GM18520 (cell line): ENCODE data around the gene SLC15A3.
"Not testable (repeated sequence)": the region's sequence is repeated elsewhere in the genome, so short reads cannot be mapped to it uniquely, and the experiment has no call there.

Experiments used
- ATAC-seq: cut with Tn5 transposase; IDR thresholded peaks from one replicate; pipeline ENCODE4 v1.9.1; 2021; ENCODE audit not compliant: unreplicated experiment

SLC15A3 gene

DNA sequence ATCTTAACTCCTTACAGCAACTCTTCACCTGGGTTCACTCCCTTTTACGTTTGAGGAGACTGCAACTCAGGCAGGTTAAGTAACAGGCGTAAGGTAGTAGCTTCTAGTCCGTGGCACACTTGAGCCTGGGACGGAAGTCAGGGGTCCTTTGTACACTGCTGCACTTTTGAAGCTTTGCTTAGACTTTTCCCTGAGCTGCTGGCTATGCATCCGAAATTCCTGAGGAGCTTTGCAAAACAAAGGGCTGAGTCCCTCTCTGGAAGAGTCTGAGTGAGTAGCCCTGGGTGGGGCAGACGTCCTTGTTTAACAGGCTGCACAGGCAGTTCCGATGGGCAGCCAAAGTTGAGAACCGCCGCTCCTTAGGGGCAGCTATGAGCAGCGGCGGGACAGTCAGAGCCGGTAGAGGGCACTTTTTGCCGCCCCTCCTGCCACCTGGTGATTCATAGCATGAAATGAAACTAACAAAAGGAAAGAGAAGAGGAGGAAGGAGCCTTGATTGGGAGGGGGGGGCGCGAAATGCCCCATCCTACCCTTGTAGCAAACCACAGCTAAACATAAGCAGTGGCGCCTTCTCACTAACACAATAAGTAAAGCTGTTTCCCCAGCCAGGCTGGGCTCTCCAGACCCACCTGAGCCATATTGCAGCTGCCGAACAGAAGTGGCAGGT, 36.6 kb downstream of the SLC15A3 start:
- peak; percentile 33 for ATAC-seq

DNA sequence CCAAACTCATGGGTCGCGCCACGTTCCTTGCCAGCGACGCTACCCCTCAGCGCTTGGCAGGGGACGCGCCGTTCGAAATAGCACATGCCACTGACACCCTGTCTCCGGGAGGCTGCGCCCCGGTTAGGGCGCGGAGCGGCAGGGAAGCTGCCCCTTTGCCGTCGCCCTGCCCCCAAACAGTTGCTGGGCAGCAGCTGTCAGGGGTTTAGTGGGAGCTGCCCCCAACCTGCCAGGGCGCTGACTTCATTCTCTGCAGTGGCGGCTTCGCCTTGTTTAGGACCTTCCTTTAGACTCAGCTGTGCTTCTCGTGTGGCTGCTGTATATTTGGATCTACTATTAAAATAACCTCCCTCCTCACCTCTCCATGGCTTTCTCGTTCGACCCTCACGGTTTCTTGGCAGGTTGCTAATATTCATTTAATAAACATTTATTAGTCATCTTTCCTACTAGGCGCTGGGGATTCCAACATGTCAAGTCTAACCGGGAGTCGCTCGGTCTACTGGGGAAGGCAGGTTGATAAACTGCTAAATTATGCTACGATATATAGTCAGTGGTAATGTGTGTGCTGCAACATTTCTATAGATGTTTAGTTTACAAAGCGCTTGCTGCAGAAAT, 37.2 kb downstream of the SLC15A3 start:
- no peak for ATAC-seq

DNA sequence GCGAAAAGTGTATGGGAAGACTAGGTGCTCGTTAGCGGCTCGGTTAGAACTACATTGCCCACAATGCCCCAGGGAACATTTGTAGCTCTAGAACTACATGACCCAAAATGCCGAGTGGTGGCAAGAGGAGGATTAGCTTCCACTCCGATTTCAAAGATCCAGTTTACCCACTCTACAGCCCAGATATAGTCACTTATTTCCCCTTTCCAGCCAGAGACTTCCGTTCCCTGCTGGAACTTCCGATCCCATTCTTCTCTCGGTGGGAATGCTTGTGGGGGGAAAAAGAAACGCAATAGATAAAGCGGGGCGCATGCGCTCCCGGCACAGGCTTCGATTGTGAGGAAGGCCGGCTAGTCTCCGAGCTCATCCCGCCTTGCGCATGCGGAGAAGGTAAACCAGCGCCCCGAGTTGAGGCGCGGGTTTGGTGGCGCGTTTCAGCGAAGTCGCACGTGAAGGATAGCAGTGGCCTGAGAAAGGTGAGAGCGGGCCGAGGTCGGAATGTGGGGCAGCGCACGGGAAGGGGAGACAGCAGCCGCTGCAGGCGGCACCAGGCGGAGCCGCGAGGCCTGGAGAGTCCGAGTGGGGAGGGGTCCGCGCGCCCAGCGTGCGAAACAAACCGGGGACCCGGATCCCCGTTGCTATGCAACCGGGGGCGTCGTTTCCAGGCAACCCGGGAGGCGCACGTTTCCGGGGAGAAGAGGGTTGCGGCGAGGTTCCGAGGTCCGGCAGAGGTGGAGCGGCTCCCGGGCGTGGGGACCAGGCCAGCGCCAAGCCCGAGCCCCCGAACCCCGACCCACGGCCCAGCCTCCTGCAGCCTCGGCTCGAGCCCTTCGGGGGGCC, 38.0 kb downstream of the SLC15A3 start, which contains the start of gene TMEM109:
Gene TMEM109 (plus strand): TSS at position 366 of the 840 bp plus-strand sequence. CDS start 5,536 bp downstream, outside the sequence.
- peak; percentile 23 for ATAC-seq

DNA sequence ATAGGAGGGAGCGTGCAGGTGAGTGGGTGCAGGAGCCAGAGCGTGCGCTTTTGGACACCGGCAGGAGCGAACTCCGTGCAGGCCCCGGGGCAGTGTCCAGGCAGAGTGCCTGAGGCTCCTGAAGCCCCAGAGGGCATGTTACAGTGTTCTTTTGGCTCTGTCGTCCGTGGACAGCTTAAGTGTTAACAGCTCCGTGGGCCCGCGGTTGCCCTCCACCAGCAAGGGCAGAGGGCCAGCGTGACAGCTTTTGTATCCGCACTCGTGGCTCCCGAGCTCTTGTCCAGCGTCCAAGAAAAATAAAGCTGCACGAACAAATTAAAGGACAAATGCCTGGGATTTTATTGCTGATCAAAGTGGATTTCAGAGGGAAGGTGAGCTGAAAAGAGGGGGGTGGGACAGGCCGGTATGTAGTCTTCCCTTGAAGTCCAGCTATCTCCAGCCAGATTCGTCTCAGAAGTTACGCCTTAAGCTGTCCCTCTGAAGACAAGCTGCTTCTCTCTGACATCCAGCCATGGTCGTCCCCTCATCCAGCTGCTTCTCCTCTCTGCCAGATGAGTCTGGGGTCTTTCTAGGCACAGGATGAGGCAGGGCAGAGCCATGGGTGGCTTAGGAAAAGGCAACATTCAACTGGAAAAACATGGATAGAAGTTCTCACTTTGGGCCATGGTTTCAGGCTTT, 39.0 kb downstream of the SLC15A3 start:
- no peak for ATAC-seq

DNA sequence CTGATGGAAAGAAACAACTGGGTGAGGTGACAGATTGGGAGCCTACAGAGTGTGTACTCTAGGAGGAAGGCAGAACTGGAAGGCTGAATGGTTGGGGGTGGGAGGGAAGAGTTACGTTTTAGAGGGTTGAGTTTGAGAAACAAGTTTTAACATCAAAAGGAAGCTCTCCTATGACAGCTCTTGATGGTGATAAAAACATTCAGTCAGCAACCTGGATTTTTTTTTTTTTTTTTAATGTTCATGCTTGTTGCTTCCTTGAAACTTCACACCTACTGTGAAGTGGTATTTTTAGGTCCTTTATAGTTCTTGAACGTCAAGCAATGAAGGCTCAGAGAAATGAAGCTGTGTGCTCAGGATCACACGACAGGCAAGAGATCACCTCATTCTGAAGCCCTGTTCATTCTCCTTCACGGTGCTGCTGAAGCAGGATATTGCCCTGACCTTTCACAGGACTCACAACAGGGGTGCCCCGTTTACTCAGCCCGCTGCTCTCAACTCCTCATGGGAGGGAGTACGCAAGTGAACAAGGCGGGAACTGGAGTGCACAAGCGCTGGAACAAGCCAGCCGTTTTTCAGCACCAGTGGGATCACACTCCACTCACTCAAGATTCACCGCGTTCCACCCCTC, 39.6 kb downstream of the SLC15A3 start:
- no peak for ATAC-seq

DNA sequence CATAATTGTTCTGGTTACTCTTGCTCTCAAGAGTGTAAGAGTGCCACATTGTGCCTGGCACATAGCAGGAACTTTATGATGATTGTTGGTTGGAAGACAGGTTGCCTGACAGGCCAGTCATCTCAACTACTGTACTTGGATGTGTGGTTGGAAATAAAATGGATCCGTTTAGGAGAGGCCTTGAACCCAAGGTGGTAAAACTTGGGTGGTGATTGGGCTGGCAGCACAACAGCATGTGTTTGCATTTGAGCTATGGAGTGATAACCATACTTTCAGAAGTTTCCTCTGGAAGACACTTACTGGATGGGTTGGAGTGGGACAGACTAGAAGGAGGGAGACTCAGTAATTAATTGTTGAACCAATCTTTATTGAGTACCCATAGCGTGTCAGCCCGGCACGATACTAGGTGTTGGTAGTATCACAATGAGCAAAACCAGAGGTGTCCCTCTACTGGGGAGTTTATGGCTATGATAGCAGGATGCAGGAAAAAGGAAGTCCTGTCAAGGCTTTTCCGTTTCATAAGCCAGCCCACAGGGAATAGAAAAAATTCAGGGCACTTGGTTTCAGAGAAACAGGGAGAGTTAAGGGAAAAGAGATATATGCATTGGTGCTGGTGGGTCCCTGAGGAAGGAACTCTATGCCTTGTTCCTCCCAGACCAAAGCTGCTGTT, 41.1 kb downstream of the SLC15A3 start:
- no peak for ATAC-seq

DNA sequence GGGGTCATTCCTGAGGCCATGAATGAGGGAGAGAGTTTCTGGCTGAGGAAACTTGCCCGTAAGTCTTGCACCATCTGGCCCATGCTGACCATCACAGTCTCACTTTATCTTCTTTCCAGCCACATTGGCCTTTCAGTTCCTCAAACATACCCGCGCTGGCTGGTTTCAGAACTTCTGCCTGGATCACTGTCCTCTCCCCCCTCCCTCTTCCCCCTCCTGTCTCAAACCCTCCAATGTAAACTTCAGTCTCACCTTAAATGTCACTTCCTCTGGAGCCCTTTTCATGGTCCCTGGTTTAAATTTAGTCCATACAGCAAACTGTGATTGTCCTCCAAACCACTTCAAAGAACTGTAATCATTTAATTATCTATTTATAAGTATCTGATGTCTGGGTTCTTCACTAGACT, 41.7 kb downstream of the SLC15A3 start:
- ATAC-seq, result peak; percentile 18

DNA sequence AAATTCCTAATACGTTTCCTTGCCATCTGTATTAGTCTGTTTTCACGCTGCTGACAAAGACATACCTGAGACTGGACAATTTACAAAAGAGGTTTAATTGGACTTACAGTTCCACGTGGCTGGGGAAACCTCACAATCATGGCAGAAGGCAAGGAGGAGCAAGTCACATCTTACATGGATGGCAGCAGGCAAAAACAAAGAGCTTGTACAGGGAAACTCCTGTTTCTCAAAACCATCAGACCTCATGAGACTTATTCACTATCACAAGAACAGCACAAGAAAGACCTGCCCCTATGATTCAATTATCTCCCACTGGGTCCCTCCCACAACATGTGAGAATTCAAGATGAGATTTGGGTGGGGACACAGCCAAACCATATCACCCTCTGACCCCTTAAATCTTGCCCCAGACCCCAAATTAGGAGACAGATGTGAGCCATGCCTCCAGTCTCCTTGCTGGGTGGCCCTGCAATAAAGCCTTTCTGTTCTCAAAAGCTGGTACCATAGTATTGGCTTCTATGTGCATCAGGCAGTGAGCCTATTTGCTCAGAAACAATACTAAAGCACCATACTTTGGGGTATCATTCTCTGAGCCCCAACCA, 42.2 kb downstream of the SLC15A3 start:
- not testable (repeated sequence) for ATAC-seq

DNA sequence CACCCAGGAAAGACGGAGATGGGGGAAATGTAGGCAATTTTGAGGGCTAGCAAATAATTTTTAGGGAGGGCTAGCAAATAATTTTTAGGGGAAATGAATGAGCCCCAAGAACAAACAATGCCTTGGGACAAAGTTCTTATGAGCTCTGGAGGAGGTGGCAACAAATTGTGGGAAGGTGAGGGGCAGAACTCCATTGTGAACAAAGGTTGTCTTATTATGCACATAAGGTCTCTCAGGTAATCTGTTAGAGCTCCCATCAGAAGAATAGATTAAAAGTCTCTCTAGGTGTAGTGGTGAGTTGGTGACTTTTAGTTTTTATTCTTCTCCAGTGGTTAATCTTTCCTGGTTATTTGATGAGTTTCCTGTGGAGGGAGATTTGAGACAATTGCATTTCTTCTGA, 43.2 kb downstream of the SLC15A3 start:
- ATAC-seq, result no peak

DNA sequence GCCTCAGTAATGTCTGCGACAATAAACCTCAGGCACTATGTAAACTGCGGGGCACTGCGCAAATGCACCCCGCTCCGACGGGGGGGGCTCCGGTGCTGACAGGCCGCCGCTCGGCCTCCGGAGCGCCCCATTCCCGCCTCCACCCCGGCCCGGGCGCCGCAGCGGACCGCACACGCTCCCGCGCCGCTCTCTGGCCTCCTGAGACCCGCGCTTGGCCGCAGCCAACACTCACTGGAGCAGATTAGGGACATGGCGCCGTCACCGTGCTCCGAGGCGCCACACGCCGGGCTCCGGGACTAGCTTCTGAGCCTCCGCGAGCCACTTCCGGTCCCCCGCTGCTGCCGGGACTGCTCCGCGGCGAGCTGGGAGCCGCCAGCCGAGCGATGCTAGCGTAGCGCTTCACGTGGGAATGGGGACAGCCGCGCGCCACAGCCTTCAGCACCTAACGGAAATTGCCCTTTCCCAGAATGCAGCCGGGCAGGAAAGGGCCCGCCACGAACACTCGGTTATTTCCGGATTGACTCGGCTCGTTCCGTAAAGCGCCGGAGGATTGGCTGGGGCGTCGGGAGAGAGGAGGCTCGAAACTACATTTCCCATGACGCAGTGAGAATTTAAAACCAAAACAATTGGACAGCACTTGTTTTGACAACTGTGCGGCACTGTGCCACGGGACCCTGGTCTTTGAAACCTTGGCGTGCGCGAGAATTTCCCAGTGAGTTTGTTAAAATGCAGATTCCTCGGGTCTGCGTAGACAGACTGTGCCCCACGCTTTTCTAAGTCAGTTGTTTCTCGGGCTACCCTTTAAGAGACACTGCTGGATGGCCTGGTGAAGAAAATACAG, 45.6 kb downstream of the SLC15A3 start, which contains the start of gene PRPF19:
Gene PRPF19 (minus strand): TSS at position 454 of the 841 bp plus-strand sequence. CDS start 203 bp downstream, at position 251.
- ATAC-seq, result peak; percentile 73

DNA sequence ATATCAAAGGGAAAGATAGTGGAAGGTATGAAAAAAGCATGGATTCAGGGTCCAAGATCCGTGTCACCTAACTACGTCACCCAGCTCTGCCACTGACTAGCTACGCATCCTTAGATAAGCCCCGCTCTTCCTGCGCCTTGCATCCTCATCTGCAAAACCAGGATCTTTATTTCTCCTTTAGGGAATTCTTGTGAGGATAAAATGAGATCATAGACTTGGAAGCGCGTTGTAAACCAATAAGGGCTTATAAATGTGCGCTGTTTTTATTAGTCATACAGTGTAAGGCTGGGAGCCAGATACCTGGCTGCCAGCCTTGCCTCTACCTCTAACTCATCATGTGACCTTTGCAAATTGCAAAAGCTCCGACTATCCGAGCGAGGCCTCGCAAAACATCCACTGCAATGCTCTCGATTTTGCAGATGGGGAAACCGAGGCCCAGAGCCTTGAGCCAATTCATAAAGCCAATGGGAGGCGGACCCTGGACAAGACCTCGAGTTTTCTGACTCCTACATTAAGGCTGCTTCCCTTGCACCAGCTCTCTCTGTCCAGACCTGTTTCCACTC, 46.3 kb downstream of the SLC15A3 start:
- ATAC-seq, result no peak

DNA sequence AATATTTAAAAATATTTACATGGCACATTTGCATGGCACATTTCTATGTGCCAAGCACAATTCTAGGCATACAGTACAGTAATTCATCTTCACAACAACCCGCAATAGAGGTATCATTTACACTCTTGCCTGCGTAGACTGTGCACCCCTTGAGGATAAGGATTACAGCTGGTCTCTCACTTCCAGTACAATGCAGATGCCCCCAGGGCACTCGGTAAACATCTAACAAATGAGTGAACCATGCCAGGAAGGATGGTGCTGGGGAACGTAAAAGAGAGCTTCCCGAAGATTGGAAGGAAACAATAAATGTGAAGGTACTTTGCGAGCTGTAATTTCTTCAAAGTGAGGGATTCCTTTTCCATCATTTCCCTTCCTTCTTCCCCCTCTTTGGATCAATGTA, 46.9 kb downstream of the SLC15A3 start:
- ATAC-seq, result no peak

DNA sequence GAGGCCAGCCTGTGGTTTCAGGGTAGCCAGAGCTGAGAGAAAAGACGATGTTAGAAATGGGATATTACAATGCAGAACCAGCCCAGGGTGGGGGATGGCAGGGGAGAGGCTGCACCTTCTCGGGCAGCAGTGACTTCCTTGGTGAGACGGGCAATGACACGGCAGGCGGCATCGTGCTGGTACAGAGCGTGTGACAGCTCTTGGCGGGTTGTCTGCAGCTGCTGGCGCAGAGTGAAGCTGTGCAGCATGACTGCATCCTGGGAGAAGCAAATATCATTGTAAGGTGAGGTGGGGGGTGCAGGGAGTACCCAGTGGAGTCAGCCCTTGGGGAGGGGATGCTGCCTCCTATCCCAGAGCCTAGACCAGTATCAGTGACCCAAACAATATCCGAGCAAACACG, 49.4 kb downstream of the SLC15A3 start:
- no peak for ATAC-seq

DNA sequence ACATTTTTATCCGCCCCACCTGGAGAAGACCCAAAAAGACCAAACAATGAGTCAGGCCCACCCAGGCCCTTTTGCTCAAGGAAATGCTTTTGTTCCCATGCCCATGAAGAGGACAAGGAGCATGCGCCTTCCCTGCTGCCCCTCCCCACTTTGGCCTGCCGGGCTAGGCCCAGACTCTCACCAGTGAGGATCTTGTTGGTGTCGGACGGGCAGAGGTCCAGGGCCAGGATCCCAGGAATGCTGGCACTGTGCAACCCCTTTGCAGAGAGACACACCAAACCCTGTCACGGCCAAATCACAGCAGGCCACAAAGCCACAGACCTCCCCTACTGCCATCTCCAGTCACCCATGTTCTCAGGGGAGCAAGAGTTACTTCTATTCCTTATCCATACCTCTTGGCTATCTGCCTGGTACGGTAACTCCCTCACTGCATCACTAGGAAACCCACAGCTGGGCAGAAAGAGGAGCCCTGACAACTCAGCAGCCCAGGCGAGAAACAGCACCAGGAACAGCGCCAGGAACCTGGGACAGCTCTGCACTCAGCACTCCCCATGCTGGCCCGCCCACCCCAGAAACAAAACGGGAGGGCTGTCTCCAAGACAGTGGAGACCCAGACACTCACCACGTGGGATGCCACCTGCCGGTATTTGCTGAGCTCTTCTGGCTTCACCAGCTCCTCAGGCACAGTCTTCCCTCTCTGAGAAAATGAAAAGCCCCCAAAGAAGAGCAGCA, 51.1 kb downstream of the SLC15A3 start:
- no peak for ATAC-seq

DNA sequence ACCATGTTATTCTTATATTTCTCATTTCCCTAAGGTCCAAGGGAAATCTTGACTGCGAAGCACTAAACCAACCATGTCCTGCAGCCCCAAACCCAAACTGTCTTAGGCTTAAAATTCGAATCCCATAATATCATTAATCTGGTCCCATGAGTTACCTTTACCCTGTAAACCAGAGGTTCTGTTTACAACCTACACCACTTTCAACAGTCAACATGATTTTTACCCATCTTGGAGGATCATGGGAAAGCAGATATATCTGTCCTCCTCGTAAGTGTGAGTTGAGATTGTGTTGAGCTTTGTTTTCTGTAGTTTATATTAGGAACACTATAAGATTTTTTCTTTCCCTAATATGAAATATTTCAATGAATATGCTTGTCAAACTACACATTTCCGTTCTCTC, 52.0 kb downstream of the SLC15A3 start:
- ATAC-seq, result no peak

DNA sequence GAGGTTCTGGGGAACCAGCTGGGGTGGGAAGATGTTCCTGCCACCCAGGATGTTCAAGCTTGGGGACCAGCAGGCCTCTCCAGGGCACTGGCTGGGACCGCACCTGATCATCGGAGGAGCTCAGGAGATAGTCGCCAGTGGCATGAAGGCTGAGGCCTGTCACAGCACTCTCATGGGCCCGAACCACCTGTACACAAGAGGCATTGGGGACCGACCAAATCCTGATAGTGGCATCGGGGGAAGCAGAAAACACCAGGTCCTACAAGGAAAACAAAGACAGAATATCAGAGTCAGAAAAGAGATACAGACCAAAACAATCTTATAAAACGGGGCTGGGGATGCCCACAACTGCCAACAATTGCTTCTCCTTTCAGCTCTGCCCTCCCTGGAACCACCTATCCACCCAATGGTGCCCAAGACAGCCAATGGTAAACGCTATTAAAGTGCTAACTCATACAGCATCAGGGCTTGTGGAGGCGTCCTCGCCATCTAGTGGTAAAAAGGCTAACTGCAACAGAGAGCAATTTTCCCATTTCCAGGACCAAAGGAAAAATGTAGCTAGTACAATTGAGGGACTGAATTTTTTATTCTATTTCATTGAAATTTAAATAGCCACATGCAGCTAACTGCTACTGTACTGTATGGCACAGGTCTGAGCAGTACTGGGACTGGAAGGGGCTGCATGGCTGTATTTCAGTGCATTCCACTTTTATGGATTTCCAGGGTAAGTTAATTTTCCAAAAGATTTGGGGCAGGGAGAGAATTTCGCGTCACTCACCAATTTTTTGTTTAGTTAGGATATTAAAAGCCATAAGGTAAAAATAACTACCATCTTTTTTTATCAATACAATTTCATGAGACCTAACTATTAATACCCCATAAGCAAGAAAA, 52.7 kb downstream of the SLC15A3 start:
- no peak for ATAC-seq

DNA sequence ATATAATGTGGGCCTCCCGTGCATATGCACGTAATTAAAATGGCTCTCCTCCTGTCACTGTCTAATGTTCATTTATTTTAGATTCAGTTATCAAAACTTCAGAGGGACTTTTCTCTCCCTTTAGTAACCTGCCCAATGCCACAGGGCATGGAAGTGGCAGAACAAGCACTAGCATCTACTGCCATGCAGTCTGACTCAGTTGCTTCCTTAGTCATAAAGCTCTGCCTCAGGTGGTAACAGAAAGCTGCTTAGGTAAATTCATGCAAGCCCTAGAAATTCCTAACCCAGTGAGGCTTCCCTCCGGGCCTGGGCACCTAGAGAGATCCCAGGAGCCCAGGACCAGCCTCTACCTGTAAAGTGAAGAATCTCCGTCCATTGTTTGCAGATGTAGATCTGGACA, 54.5 kb downstream of the SLC15A3 start:
- no peak for ATAC-seq
